ENCODE results near the gene AMMECR1. TPM values are rescaled to one million over a fixed set of nuclear protein-coding genes. Genes with fewer than 3 reads are reported as not detected.

The AMMECR1 gene
- total and polyA plus RNA-seq, 2 of the 13 experiments (the other 11 are each of a cell fraction or from before 2014, with no cell fraction given), result 3.1 to 7.5 TPM

DNA sequence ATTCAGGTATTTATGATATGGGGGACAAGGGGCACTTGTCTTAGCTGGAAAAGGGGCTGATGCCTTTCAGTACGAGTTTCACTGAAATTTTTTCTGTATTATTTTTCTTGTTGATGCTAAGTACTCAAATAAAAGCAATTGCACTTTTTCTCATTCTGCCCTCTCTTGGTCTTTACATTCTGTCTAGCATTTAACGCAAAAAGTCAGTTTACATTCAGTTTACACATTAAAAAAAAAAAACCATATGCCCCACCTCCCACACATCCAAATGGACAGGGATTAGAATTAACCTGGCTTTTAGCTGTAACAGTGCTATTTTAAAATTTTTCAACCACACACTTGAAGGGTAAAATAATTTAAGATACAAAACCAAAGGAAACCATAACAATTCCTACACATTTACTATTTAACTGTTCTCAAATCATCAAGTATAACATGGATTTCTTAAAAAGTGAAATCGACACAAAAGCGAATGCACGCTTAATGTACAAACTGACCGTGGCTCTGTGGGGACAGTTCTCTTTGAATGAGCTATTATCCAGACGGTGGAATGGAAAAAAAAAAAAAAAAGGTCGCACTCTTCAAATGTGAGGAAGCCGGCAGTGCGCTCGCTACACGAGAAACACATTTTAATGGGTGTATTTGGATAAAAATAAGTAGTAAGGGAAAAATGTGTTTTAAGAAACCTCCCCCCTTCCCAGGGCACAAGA lies 1.4 kb downstream of the AMMECR1 start (continued):
- TF ChIP-seq HINFP (CRISPR knock-in tag; IDR thresholded peaks at IDR 0.05; ENCODE audit: low read depth), result no peak
- TF ChIP-seq, protein P1, sequence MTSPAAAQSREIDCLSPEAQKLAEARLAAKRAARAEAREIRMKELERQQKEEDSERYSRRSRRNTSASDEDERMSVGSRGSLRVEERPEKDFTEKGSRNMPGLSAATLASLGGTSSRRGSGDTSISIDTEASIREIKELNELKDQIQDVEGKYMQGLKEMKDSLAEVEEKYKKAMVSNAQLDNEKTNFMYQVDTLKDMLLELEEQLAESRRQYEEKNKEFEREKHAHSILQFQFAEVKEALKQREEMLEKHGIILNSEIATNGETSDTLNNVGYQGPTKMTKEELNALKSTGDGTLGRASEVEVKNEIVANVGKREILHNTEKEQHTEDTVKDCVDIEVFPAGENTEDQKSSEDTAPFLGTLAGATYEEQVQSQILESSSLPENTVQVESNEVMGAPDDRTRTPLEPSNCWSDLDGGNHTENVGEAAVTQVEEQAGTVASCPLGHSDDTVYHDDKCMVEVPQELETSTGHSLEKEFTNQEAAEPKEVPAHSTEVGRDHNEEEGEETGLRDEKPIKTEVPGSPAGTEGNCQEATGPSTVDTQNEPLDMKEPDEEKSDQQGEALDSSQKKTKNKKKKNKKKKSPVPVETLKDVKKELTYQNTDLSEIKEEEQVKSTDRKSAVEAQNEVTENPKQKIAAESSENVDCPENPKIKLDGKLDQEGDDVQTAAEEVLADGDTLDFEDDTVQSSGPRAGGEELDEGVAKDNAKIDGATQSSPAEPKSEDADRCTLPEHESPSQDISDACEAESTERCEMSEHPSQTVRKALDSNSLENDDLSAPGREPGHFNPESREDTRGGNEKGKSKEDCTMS (CRISPR knock-in tag; conservative IDR thresholded peaks at IDR 0.05), result no peak
- TF ChIP-seq, protein P2, sequence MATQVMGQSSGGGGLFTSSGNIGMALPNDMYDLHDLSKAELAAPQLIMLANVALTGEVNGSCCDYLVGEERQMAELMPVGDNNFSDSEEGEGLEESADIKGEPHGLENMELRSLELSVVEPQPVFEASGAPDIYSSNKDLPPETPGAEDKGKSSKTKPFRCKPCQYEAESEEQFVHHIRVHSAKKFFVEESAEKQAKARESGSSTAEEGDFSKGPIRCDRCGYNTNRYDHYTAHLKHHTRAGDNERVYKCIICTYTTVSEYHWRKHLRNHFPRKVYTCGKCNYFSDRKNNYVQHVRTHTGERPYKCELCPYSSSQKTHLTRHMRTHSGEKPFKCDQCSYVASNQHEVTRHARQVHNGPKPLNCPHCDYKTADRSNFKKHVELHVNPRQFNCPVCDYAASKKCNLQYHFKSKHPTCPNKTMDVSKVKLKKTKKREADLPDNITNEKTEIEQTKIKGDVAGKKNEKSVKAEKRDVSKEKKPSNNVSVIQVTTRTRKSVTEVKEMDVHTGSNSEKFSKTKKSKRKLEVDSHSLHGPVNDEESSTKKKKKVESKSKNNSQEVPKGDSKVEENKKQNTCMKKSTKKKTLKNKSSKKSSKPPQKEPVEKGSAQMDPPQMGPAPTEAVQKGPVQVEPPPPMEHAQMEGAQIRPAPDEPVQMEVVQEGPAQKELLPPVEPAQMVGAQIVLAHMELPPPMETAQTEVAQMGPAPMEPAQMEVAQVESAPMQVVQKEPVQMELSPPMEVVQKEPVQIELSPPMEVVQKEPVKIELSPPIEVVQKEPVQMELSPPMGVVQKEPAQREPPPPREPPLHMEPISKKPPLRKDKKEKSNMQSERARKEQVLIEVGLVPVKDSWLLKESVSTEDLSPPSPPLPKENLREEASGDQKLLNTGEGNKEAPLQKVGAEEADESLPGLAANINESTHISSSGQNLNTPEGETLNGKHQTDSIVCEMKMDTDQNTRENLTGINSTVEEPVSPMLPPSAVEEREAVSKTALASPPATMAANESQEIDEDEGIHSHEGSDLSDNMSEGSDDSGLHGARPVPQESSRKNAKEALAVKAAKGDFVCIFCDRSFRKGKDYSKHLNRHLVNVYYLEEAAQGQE (IDR thresholded peaks at IDR 0.05; ENCODE audit: borderline replicate concordance in 1 of 2, low read depth in 1 of 2, low read length in 2 of 2), result no peak
- TF ChIP-seq GFI1 (CRISPR knock-in tag; IDR thresholded peaks at IDR 0.05; ENCODE audit: borderline replicate concordance), result no peak
- TF ChIP-seq, protein P3, sequence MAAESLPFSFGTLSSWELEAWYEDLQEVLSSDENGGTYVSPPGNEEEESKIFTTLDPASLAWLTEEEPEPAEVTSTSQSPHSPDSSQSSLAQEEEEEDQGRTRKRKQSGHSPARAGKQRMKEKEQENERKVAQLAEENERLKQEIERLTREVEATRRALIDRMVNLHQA (CRISPR knock-in tag; IDR thresholded peaks at IDR 0.05), result no peak
- no peak for TF ChIP-seq TCF7 (IDR thresholded peaks at IDR 0.05; ENCODE audit: low read depth)

Data from HepG2 (cell line).